Endothelial cell of hepatic sinusoid (primary cell): ENCODE data around the gene ITGAX.

Source experiments
- in situ Hi-C: cut with HindIII; loops from 2 replicates; pipeline ENCODE4 v1.10.0; 2017; ENCODE audit warnings: low sequenced_read_pairs

ITGAX gene

GRCh38 chr16:31429796-31430195 lies 74.8 kb downstream of the ITGAX start:
- in situ Hi-C loops = no loop called here

GRCh38 chr16:31430380-31431052 lies 75.5 kb downstream of the ITGAX start:
- in situ Hi-C loops = no loop called here
